Measurements from ENCODE around the gene TNFAIP8. TPM values are rescaled to one million over a fixed set of nuclear protein-coding genes. Genes with fewer than 3 reads are reported as not detected.
"Not testable (repeated sequence)": the region's sequence is repeated elsewhere in the genome, so short reads cannot be mapped to it uniquely, and the experiment has no call there.

The TNFAIP8 gene
- total RNA-seq, 4 donors from 2014 or later = 37.2 to 49.1 (median 43.3) TPM

GRCh38 chr5:119420169-119420568 lies 64.3 kb downstream of the TNFAIP8 start:
- Histone ChIP-seq H3K27ac (peak overlapping the region; percentile 58), H3K4me1 (peaks cover 61% of the 10 kb centered on the region), H3K9me3 (no peaks in the 10 kb centered on the region), H3K27me3 (no peaks in the 10 kb centered on the region), H3K36me3 (no peaks in the 10 kb centered on the region), H3K4me3 (no peak overlapping the region)
- 32% methylated on average over 3 of the region's 3 CpGs for WGBS
- TF ChIP-seq, protein P1, sequence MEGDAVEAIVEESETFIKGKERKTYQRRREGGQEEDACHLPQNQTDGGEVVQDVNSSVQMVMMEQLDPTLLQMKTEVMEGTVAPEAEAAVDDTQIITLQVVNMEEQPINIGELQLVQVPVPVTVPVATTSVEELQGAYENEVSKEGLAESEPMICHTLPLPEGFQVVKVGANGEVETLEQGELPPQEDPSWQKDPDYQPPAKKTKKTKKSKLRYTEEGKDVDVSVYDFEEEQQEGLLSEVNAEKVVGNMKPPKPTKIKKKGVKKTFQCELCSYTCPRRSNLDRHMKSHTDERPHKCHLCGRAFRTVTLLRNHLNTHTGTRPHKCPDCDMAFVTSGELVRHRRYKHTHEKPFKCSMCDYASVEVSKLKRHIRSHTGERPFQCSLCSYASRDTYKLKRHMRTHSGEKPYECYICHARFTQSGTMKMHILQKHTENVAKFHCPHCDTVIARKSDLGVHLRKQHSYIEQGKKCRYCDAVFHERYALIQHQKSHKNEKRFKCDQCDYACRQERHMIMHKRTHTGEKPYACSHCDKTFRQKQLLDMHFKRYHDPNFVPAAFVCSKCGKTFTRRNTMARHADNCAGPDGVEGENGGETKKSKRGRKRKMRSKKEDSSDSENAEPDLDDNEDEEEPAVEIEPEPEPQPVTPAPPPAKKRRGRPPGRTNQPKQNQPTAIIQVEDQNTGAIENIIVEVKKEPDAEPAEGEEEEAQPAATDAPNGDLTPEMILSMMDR (IDR thresholded peaks at IDR 0.05) = no peak
- TF ChIP-seq POLR2A (IDR thresholded peaks at IDR 0.05) (no peak), EP300 (IDR thresholded peaks at IDR 0.05) (no peak), POLR2AphosphoS5 (IDR thresholded peaks at IDR 0.05) (no peak)
- DNase-seq (ENCODE audit: low spot score in 2 of 2) = no peak

DNA sequence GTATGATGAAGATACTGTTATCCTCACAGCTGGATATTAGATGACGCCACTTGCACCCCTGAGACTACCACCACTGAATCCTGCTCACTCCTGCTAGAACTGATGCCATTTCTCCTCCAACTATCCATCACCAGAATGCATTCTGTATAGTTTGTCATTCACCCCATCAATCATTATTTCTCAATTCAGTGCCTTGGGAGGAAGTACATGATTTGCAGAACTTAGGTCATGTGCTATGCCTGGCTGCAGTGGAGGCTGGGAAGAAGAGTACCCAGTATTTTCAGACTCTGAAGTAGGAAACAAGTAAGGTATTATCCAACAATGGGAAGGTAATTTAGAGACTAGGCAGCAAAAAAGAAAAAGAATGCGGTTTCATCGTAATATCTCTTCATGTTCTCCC lies 70.2 kb downstream of the TNFAIP8 start:
- Histone ChIP-seq H3K27me3 (no peaks in the 10 kb centered on the region), H3K36me3 (no peaks in the 10 kb centered on the region), H3K4me3 (no peak overlapping the region), H3K27ac (no peak overlapping the region), H3K9me3 (no peaks in the 10 kb centered on the region), H3K4me1 (peaks cover 38% of the 10 kb centered on the region)
- TF ChIP-seq EP300 (IDR thresholded peaks at IDR 0.05) (no peak), POLR2A (IDR thresholded peaks at IDR 0.05) (no peak), POLR2AphosphoS5 (IDR thresholded peaks at IDR 0.05) (no peak)
- TF ChIP-seq, protein P1 (IDR thresholded peaks at IDR 0.05) = no peak
- 98% methylated on average over 3 of the region's 3 CpGs for WGBS
- no peak for DNase-seq (ENCODE audit: low spot score in 2 of 2)

DNA sequence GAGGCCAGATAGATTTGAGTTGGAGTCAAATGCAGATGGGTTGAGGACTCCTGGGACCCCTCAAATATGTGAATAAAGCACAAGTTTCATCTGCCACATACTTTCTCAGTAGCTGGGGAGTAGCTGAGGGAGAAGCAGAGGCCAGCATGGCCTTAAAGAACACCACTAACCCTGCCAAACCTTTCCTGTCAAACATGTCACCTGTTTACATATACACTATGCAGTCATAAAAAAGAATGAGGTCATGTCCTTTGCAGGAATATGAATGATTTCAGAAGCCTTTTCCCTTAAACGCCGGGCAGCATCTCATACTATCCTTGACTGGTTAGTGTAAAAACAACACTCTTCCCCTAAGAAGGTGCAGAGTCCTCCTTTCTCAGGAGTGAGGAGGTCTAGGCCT lies 71.2 kb downstream of the TNFAIP8 start:
- H3K27ac ChIP-seq = no peak overlapping the region
- no peak for TF ChIP-seq POLR2AphosphoS5 (IDR thresholded peaks at IDR 0.05)
- TF ChIP-seq, protein P1 (IDR thresholded peaks at IDR 0.05) = no peak
- TF ChIP-seq POLR2A (IDR thresholded peaks at IDR 0.05) = no peak
- TF ChIP-seq EP300 (IDR thresholded peaks at IDR 0.05) = no peak
- no peaks in the 10 kb centered on the region for H3K36me3 ChIP-seq
- peaks cover 29% of the 10 kb centered on the region for H3K4me1 ChIP-seq
- no peak overlapping the region for H3K4me3 ChIP-seq
- no peaks in the 10 kb centered on the region for H3K9me3 ChIP-seq
- DNase-seq (ENCODE audit: low spot score in 2 of 2) = no peak
- H3K27me3 ChIP-seq = no peaks in the 10 kb centered on the region
- 69% methylated on average over 2 of the region's 2 CpGs for WGBS

- not testable (repeated sequence) for H3K9me3 ChIP-seq; DNase-seq (ENCODE audit: low spot score in 2 of 2); H3K27me3 ChIP-seq; H3K27ac ChIP-seq; H3K36me3 ChIP-seq; H3K4me3 ChIP-seq
- 49% methylated on average over 4 of the region's 4 CpGs for WGBS
- peaks cover 24% of the 10 kb centered on the region for H3K4me1 ChIP-seq
Observed at GRCh38 chr5:119427596-119427995, 71.8 kb downstream of the TNFAIP8 start.

- WGBS = 67% methylated on average over 1 of the region's 1 CpG
- not testable (repeated sequence) for H3K27ac ChIP-seq; DNase-seq (ENCODE audit: low spot score in 2 of 2); H3K4me3 ChIP-seq; H3K9me3 ChIP-seq; H3K36me3 ChIP-seq; H3K27me3 ChIP-seq
- H3K4me1 ChIP-seq = peaks cover 20% of the 10 kb centered on the region
Observed at GRCh38 chr5:119428166-119428565, 72.3 kb downstream of the TNFAIP8 start.

DNA sequence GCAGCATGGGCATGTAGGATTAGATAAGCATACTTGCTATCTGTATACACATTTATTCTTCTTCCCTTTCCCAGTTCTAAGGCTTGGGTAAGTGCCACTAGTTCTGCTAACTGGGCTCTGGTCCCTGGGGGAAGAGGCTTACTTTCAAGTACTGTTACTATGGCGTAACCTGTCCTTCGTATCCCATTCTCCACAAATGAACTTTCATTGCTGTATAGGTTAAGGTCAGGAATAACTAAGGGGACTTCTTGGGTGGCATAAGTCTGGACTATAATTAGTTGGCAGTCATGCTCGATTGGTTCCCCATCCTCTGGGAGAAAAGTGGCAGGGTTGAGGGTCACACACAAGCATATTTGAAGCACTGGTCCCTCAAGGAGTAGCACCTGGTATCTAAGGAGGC lies 72.8 kb downstream of the TNFAIP8 start:
- not testable (repeated sequence) for H3K9me3 ChIP-seq; H3K36me3 ChIP-seq; H3K27ac ChIP-seq; H3K4me3 ChIP-seq; H3K27me3 ChIP-seq; DNase-seq (ENCODE audit: low spot score in 2 of 2)
- H3K4me1 ChIP-seq = peaks cover 16% of the 10 kb centered on the region
- WGBS = 79% methylated on average over 3 of the region's 3 CpGs

DNA sequence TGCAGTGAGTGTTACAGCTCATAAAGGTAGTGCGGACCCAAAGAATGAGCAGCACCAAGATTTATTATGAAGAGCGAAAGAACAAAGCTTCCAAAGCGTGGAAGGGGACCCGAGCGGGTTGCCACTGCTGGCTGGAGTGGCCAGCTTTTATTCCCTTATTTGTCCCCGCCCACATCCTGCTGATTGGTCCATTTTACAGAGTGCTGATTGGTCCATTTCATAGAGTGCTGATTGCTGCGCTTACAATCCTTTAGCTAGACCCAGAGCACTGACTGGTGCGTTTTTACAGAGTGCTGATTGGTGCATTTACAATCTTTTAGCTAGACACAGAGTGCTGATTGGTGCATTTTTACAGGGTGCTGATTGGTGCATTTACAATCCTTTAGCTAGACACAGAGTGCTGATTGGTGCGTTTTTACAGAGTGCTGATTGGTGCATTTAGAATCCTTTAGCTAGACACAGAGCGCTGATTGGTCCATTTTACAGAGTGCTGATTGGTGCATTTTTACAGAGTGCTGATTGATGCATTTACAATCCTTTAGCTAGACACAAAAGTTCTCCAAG lies 76.9 kb downstream of the TNFAIP8 start:
- H3K27me3 ChIP-seq; H3K36me3 ChIP-seq; DNase-seq (ENCODE audit: low spot score in 2 of 2); H3K9me3 ChIP-seq; H3K4me1 ChIP-seq; H3K4me3 ChIP-seq; H3K27ac ChIP-seq: not testable (repeated sequence)
- WGBS = 94% methylated on average over 10 of the region's 10 CpGs

Measured in suprapubic skin (tissue), 4 donors.